T-helper 1 cell treated with Interleukin-12 subunit alpha and Interleukin-12 subunit beta and Interleukin-4 antibody, amounts not matched to agents 30 ng/mL and 1 ng/mL, for 36 hours (primary cell): ENCODE data around the gene PNPLA2. TPM values are rescaled to one million over a fixed set of nuclear protein-coding genes. Genes with fewer than 3 reads are reported as not detected.

Experiments
- intact Hi-C: fragments of 100-400 bp; cut with micrococcal nuclease; formaldehyde crosslinking; loops from one replicate; pipeline ENCODE4 v1.15.1; 2024
- total RNA-seq: library from RNA; stranded (reverse); gene quantifications from 2 replicates; pipeline ENCODE4 v1.2.3, GENCODE V29; 2022

Gene PNPLA2
- total RNA-seq, 1 donor from 2014 or later: 58.7 TPM

GRCh38 chr11:813456-814096 lies 5.1 kb upstream of the PNPLA2 start:
- intact Hi-C loops: no loop called here

GRCh38 chr11:815675-816432 lies 2.9 kb upstream of the PNPLA2 start:
- intact Hi-C loops: no loop called here

DNA sequence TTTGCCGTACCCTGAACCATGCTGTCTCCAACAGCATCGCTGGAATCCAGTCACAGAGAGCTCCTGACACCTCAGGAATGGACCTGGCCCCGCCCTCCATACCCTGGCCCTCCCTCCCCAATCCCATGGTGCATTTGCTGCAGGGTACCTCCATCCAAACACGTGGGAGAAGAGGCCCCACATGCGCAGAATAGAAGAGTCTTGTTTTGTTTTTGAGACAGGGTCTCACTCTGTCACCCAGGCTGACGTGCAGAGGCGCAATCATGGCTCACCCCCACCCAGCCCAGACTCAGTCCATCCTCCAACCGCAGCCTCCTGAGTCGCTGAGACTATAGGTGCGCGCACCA lies 2.3 kb upstream of the PNPLA2 start:
- intact Hi-C loops: no loop called here

DNA sequence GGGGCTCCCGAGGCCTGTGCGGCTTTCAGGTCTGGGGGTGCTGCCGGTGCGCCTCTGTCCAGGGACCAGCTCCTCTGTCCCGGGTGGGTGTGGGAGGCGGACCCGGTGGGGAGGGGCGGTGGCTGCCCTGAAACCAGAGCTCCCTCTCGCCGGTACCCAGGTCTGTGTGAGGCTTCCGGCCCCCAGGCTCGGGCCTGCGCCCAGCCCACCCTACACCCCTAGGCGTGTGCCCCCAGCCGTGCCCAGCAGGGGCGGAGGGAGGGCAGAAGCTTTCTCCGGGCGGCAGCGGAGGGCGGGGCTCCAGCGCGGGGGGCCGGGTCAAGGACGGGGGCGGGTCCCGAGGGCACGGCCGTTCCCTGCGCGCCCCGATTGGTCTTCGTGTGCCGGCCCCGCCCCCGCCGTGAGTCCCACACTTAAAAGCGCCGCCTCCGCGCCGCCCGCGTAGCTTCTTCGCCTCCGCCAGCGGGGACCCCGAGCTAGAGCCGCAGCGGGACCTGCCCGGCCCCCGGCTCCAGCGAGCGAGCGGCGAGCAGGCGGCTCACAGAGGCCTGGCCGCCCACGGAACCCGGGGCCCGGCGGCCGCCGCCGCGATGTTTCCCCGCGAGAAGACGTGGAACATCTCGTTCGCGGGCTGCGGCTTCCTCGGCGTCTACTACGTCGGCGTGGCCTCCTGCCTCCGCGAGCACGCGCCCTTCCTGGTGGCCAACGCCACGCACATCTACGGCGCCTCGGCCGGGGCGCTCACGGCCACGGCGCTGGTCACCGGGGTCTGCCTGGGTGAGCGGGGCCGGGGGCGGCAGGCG lies 616 bp downstream of the PNPLA2 start:
- intact Hi-C loops: loop anchor here (1.0 kb wide), 3 partner anchors 10 to 23 kb away; partner anchors contain the start of genes PIDD1, POLR2L, RPLP2 and TSPAN4

- intact Hi-C loops: loop anchor here (1.0 kb wide), 5 partner anchors 10 to 23 kb away; partner anchors contain the start of genes PIDD1, POLR2L, RPLP2 and TSPAN4
Measured at GRCh38 chr11:819943-820649, 1.4 kb downstream of the PNPLA2 start.

DNA sequence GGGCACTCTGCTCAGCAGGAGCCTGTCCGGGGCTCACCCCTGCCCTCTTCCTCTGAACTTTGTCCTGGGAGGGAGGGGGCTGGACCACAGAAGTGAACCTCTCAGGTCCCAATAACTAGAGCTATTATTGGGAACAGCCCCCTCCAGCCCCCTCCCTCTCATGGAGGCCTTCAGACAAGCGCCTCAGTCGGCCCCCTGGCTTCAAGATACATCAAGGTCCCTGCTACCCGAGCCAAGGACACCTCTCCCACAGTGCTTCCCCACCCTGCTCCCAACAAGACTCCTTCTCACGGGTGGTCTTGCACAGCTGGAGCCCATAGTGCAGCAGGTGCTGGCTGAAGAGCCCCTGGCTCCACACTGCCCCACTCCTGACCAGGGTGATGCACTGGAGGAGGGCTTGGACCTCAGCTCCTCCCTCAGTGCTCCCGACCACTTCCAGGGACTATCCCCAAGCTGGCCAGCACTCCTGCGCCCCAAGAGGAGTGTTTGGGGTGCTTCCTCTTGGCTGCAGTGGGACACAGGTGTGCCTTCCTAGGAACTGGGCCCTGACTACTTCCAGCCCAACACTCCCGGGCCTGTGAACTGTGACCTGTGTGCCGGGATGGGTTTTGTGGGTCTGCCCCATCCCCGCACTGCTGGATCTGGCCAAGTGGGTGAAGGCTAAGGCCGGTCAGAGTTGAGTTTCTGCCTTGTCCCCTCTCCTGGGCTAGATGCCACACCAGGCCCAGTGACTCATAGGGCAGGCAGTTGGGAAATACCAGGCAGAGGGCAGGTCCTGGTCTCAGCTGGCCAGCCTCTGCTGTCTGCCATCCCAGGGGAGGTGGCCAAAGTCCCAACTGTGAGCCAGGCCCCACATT lies 2.2 kb downstream of the PNPLA2 start:
- intact Hi-C loops: loop anchor here (1.0 kb wide), 2 partner anchors 9 to 24 kb away; no protein-coding TSS in a partner anchor

- intact Hi-C loops: no loop called here
Measured at GRCh38 chr11:821512-822371, 3.0 kb downstream of the PNPLA2 start.

GRCh38 chr11:823441-824291 lies 5.0 kb downstream of the PNPLA2 start:
- intact Hi-C loops: no loop called here

GRCh38 chr11:824292-824880 lies 5.7 kb downstream of the PNPLA2 start:
- intact Hi-C loops: no loop called here

DNA sequence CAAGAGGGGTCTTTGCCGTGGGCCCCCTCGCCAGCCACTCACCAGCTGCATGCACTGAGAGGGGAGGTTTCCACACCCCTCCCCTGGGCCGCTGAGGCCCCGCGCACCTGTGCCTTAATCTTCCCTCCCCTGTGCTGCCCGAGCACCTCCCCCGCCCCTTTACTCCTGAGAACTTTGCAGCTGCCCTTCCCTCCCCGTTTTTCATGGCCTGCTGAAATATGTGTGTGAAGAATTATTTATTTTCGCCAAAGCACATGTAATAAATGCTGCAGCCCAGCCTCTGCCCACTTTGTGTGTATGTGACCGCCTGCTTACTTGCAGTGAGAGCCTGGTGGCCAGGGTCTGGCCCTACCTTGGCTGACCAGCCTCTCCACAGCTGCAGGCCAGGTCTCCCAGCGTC lies 6.2 kb downstream of the PNPLA2 start:
- intact Hi-C loops: no loop called here

DNA sequence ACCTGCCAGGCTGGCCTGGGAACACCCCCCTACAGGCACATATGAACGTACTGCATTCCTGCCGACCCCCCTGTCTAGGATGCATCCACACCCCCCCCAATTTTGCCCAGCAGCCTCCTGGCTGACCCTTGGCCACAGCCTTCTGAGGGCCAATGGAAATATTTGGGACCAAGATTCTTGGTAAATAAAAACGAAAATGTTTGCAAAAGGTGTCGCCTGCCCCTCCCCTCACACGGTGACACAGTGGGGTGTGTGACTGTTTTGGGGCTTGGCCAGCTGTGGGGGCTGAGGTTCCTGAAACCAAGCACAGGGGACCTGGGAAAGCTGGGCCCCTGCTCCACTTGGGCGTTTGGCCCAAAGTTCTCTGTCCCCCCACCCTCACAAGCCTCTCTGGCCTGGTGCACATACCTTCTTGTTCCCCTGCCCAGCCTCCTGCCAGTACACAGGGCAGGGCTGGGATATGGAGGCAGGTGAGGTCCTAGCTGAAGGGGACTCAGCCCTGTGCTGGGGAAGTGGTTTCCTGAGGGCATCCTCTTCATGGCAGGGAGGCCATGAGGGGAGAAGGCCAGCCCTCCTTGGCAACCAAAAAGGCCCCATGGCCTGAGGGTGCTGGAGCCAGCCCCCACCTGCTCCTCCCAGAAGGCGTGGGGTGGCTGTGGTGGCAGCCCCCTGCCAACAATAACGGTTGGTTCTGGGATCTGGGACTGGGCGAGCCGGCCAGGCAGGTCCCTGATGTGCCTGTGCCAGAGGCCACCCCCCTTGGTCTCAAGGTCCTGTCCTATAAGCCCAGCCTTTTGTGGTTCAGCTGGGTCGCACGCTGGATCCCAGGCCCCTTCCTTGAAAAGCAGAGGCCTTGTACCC lies 6.9 kb downstream of the PNPLA2 start:
- intact Hi-C loops: no loop called here

- intact Hi-C loops: no loop called here
Measured at GRCh38 chr11:826227-826621, 7.5 kb downstream of the PNPLA2 start.

DNA sequence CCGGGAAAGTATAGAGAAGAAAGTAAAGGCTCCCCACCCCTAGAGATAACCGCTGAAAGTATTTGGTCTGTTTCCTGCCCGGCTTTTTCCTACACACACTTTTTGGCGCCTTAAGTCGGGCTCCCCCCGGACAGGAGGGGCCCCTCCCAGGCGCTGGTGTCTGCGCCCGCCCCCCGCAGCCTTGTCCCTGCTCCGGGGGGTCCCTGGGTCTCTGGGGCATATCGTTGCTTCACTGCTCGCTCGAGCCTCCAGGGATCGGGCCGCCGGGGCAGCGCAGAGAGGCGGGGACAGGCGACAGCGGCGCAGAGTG lies 8.1 kb downstream of the PNPLA2 start:
- intact Hi-C loops: no loop called here

DNA sequence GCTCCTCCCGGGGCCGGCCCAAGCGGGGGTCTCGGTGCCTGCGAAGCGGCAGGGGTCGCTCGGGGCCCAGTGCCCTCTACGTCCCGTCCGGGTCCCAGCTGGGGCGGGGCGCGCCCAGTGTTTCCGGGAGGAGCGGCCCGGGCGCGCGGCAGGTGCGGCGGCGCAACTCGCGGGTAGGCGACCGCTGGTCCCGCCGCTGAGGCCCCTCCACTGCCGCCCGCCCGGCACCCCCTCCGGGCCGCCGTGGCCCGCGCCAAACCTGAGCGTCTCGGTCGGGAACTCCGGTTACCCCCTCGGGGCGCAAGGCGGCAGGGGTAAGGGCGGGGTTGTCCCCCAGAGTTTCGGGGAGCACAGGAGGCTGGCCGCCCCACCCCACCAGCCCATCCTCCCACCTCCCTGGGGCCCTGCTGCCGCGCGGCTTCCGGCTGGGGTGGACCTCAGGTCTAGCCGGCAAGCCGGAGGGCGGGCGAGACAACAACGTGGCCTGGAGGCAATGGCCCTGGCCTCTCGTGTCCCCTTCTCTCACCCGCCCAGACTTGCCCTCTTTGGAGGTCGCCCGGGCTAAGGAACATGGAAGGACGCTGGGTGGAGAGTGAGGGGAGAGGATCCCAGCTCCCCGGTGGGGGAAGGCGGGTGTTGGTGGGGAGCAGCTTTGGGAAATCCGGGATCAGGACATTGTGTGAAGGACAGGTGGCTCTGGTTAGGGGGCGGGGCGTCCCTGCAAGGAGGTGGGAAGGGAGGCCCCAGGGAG lies 8.6 kb downstream of the PNPLA2 start:
- intact Hi-C loops: no loop called here

DNA sequence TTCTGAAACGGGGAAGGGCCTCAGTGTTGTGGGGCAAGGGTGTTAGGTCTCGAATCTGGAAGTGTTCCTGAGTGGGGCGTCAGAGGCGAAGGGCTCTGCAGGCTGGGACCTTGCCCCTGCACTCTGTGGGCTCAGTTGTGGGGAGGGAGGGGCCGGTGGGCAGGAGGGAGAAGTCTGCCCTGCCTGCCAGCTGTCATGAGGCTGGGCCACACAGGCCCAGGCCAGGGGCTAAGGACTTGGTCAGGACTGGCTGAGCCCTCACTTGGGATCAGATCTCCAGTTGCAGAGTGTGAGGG lies 9.1 kb downstream of the PNPLA2 start, which contains the start of gene CRACR2B:
CRACR2B (plus strand) TSS at position 23 of the 296 bp plus-strand sequence. CDS start 689 bp downstream, outside the sequence.
- intact Hi-C loops: no loop called here

DNA sequence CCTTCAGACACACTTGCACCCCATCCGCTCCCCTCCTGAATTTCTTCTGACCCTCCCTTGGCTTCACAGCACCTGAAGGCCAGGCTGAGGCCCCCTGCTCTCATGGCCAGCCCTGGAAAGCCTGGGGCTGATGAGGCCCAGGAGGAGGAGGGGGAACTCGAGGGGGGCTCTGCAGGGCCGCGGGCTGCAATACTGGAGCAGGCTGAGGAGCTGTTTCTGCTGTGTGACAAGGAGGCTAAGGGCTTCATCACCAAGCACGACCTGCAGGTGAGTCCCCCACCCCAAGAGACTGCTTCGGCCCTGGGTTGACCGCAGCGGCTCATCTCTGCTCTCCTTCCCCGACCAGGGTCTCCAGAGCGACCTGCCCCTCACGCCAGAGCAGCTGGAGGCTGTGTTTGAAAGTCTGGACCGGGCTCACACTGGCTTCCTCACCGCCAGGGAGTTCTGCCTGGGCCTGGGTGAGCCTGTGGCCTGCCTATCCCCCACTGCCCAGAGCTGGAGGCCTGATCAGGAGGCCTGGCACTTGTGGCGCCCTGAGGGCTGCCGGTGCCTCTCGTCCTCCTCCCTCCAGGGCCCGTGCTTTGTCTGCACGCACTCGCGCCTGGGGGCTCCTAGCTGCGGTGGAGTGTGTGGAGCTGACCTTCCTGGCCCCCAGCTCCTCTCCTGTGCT lies 9.9 kb downstream of the PNPLA2 start:
- intact Hi-C loops: no loop called here
